ENCODE results near the gene TM2D3. TPM values are rescaled to one million over a fixed set of nuclear protein-coding genes. Genes with fewer than 3 reads are reported as not detected.

The TM2D3 gene
- total and polyA plus RNA-seq, 2 of the 8 experiments (the other 6 are each of a cell fraction or from before 2014, with no cell fraction given): 26.4 to 28.0 TPM

- peaks cover 0 to 3% (median 1%) of the 10 kb centered on the region in 4 experiments; a peak in 2 of 8 replicates for H3K36me3 ChIP-seq (ENCODE audit: control insufficient read depth in 2 of 4, insufficient read depth in 4 of 4, low read length in 3 of 4)
- no peak overlapping the region for H3K9ac ChIP-seq (replicated peaks in 1 of 4; ENCODE audit: extremely low read depth in 1 of 4, low read depth in 3 of 4, low read length in 3 of 4)
- no peak overlapping the region for H3K18ac ChIP-seq (ENCODE audit: extremely low read depth, low read length)
- ChIA-PET CTCF (ENCODE audit: partially characterized antibody) (interaction anchor here (0.7 to 8.8 kb wide), 7 partner anchors 15 to 367 kb away, joined by 3 to 70 read pairs (median 4); no protein-coding TSS in a partner anchor), POLR2A (ENCODE audit: partially characterized antibody) (interaction anchor here (0.6 to 0.7 kb wide), 3 partner anchors 18 to 341 kb away, joined by 3 to 4 read pairs (median 3); no protein-coding TSS in a partner anchor)
- H2AK5ac ChIP-seq (ENCODE audit: low read depth, low read length): no peak overlapping the region
- no peaks in the 10 kb centered on the region for H3K23me2 ChIP-seq (ENCODE audit: low read depth, low read length)
- no peak overlapping the region for H3K56ac ChIP-seq (replicated peaks; ENCODE audit: insufficient read length, low read depth, low read length)
- no peak overlapping the region for H3K4ac ChIP-seq (replicated peaks; ENCODE audit: insufficient read length, low read depth, low read length)
- no peak overlapping the region for H3K4me2 ChIP-seq (ENCODE audit: insufficient read depth in 1 of 2, low read depth in 2 of 2, low read length in 2 of 2)
- H3K4me3 ChIP-seq (ENCODE audit: extremely low read depth in 1 of 4, insufficient read depth in 2 of 4, low read depth in 3 of 4, low read length in 4 of 4): no peak overlapping the region
- H3K27me3 ChIP-seq (replicated peaks in 1 of 4; ENCODE audit: control insufficient read depth in 3 of 4, extremely low read depth in 1 of 4, insufficient read depth in 3 of 4, low read length in 3 of 4): no peaks in the 10 kb centered on the region
- H4K5ac ChIP-seq (ENCODE audit: insufficient read length, low read depth, low read length): no peak overlapping the region
- H4K20me1 ChIP-seq (replicated peaks in 1 of 2; ENCODE audit: control insufficient read depth in 1 of 2, insufficient read depth in 2 of 2, low read length in 2 of 2): peaks cover 0 to 2% of the 10 kb centered on the region in 2 experiments
- TF ChIP-seq RNF2 (IDR thresholded peaks at IDR 0.05; ENCODE audit: borderline replicate concordance, low read depth, low read length, missing control alignments, poor library complexity, severe bottlenecking): no peak
- WGBS, 2 experiments (ENCODE audit: extremely low coverage in 1 of 2, insufficient coverage in 1 of 2, insufficient read length in 1 of 2, insufficient replicate concordance in 2 of 2, low coverage in 1 of 2, low lambda C conversion rate in 2 of 2, missing lambda C conversion rate in 1 of 2): 80% methylated on average over 3 of the region's 3 CpGs; no CpG with 5 or more reads in 1 of the 2 experiments
- DNase-seq (ENCODE audit: low read depth in 1 of 2, low spot score in 2 of 2) (no peak), FAIRE-seq (no peak)
- no peak overlapping the region for H4K91ac ChIP-seq (replicated peaks; ENCODE audit: insufficient read length, low read length)
- H3K23ac ChIP-seq (ENCODE audit: insufficient read length): no peak overlapping the region
- H3K79me1 ChIP-seq (ENCODE audit: low read depth, low read length): no peaks in the 10 kb centered on the region
- H3K4me1 ChIP-seq (replicated peaks in 1 of 4; ENCODE audit: control insufficient read depth in 3 of 4, insufficient read depth in 4 of 4, low read length in 3 of 4): no peaks in the 10 kb centered on the region
- no peak overlapping the region for H2BK15ac ChIP-seq (ENCODE audit: low read length)
- no peak overlapping the region for H2BK120ac ChIP-seq (replicated peaks; ENCODE audit: low read depth, low read length)
- H3K14ac ChIP-seq (ENCODE audit: insufficient read length): no peak overlapping the region
- no peaks in the 10 kb centered on the region for H3K79me2 ChIP-seq (ENCODE audit: control insufficient read depth in 1 of 2, insufficient read depth in 2 of 2, low read length in 2 of 2)
- no peak overlapping the region for H3K27ac ChIP-seq (ENCODE audit: low read depth, low read length)
- no peak overlapping the region for H2BK12ac ChIP-seq (ENCODE audit: low read depth, low read length)
- no peak overlapping the region for H2AFZ ChIP-seq (ENCODE audit: low read length)
- H3K9me3 ChIP-seq (ENCODE audit: insufficient read depth in 2 of 2, low read depth in 1 of 2, low read length in 1 of 2): no peaks in the 10 kb centered on the region
- H2BK20ac ChIP-seq (ENCODE audit: low read length): no peak overlapping the region
- no peak overlapping the region for H4K8ac ChIP-seq (ENCODE audit: extremely low read depth, insufficient read depth, low read length)
- no peak overlapping the region for H2BK5ac ChIP-seq (ENCODE audit: low read depth, low read length)
Measured at GRCh38 chr15:101637038-101637437, 15.1 kb downstream of the TM2D3 start.
